ENCODE measurements around the gene GPX4. TPM values are rescaled to one million over a fixed set of nuclear protein-coding genes. Genes with fewer than 3 reads are reported as not detected.

GPX4 gene
- total and polyA plus RNA-seq, 2 donors (not counting 3 experiments of a cell fraction or from before 2014, with no cell fraction given) = 469 to 1,136 TPM

- FAIRE-seq = no peak
Observed at GRCh38 chr19:1149259-1150045, 45.7 kb downstream of the GPX4 start.

More at GRCh38 chr19:1149259-1150045, 45.7 kb downstream of the GPX4 start:
- TF ChIP-seq FOS (IDR thresholded peaks at IDR 0.05; ENCODE audit: borderline replicate concordance, insufficient read depth, low read length) = no peak
- no peak for TF ChIP-seq MAX (IDR thresholded peaks at IDR 0.05; ENCODE audit: insufficient read depth, insufficient read length)
- no peak for TF ChIP-seq JUN (IDR thresholded peaks at IDR 0.05; ENCODE audit: borderline replicate concordance, insufficient read depth, insufficient read length, low read depth)
- TF ChIP-seq, protein P1, sequence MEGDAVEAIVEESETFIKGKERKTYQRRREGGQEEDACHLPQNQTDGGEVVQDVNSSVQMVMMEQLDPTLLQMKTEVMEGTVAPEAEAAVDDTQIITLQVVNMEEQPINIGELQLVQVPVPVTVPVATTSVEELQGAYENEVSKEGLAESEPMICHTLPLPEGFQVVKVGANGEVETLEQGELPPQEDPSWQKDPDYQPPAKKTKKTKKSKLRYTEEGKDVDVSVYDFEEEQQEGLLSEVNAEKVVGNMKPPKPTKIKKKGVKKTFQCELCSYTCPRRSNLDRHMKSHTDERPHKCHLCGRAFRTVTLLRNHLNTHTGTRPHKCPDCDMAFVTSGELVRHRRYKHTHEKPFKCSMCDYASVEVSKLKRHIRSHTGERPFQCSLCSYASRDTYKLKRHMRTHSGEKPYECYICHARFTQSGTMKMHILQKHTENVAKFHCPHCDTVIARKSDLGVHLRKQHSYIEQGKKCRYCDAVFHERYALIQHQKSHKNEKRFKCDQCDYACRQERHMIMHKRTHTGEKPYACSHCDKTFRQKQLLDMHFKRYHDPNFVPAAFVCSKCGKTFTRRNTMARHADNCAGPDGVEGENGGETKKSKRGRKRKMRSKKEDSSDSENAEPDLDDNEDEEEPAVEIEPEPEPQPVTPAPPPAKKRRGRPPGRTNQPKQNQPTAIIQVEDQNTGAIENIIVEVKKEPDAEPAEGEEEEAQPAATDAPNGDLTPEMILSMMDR (IDR thresholded peaks at IDR 0.05; ENCODE audit: extremely low read depth in 1 of 2, insufficient read depth in 1 of 2, low read depth in 1 of 2, low read length in 2 of 2) = no peak
- TF ChIP-seq POLR2A (IDR thresholded peaks at IDR 0.05; ENCODE audit: low read depth, low read length) = no peak
- no peak for TF ChIP-seq POLR2AphosphoS5 (IDR thresholded peaks at IDR 0.05; ENCODE audit: insufficient read depth, low read depth, low read length)
- TF ChIP-seq GATA2 (IDR thresholded peaks at IDR 0.05; ENCODE audit: insufficient read depth, insufficient read length, low read depth, low read length) = no peak
- Histone ChIP-seq H3K79me2 (ENCODE audit: control insufficient read depth, insufficient read depth, low read length) (no peaks in the 10 kb centered on the region), H3K9me1 (replicated peaks; ENCODE audit: control insufficient read depth, extremely low read depth, insufficient read depth, low read length) (no peaks in the 10 kb centered on the region), H3K36me3 (ENCODE audit: control insufficient read depth in 2 of 2, extremely low read depth in 1 of 2, insufficient read depth in 2 of 2, low read length in 2 of 2) (peaks cover 3 to 25% of the 10 kb centered on the region in 2 experiments), H3K4me2 (ENCODE audit: insufficient read depth, low read length) (no peak overlapping the region), H3K9me3 (replicated peaks; ENCODE audit: control insufficient read depth, insufficient read depth, low read length) (no peaks in the 10 kb centered on the region), H3K4me3 (replicated peaks in 1 of 3; ENCODE audit: insufficient read depth in 1 of 3, low read depth in 1 of 3, low read length in 3 of 3) (no peak overlapping the region), H3K9ac (replicated peaks; ENCODE audit: extremely low read depth, insufficient read depth, low read length) (no peak overlapping the region), H3K27ac (ENCODE audit: insufficient read depth, low read depth, low read length) (no peak overlapping the region), H3K27me3 (ENCODE audit: control insufficient read depth in 2 of 2, insufficient read depth in 2 of 2, low read length in 2 of 2) (no peaks in the 10 kb centered on the region), H2AFZ (ENCODE audit: low read depth, low read length) (no peak overlapping the region), H4K20me1 (replicated peaks; ENCODE audit: control insufficient read depth, extremely low read depth, insufficient read depth, low read length) (no peaks in the 10 kb centered on the region), H3K4me1 (ENCODE audit: control insufficient read depth, extremely low read depth, insufficient read depth, low read length) (no peaks in the 10 kb centered on the region)
- CTCF ChIA-PET = no interaction called here
- intact Hi-C loops (cut with micrococcal nuclease) (no loop called here), dilution Hi-C loops (cut with MboI; ENCODE audit: extremely low pct_ligation_motif_present, low sequenced_read_pairs) (no loop called here)
- BruUV-seq (replicated peaks) = no TSS peak
- no peak for DNase-seq (ENCODE audit: low read depth, low spot score)
- POLR2A ChIA-PET = no interaction called here

All from endothelial cell of umbilical vein (primary cell).